NCI-H82 (cell line): ENCODE results near the gene SGMS1.
"Not testable (repeated sequence)": the region's sequence is repeated elsewhere in the genome, so short reads cannot be mapped to it uniquely, and the experiment has no call there.

Experiments used
- DNase-seq: peaks from one replicate; lab custom pipeline; 2025; lab: John Stamatoyannopoulos, UW

Gene SGMS1

DNA sequence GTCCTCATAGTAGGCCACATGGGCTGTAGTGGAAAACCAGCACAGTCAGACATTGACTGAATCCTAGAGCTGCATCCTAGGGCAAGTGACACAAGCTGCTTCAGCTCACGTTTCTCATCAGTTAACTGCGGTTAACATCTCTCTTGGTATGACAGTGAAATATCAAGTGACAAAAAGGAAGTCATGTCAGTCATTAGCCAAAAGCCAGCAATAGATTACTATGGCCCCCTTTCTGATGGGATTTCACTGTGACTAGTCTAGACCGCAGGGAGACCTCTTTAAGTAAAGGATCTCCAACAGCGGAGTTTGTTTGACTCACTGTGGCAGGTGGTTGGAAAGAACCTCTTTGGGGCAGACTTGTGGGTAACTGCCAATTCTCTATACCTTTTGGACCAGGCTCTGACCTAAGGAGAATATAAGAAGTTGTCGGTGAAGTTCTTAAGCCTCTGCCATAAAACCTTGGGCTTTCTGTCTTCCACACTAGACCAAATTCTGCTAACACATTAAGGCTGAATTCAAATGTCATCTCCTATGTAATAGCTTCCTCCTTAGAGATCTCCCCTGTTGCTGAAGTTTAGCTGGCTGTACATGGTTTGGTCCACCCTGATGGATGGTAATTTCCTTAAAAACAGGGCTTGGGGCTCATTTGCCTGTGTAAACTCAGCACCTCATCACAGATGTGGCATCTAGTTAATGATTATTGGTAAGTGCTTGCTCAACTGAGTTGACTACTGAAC is 115.3 kb downstream of the SGMS1 start:
- no peak for DNase-seq

DNA sequence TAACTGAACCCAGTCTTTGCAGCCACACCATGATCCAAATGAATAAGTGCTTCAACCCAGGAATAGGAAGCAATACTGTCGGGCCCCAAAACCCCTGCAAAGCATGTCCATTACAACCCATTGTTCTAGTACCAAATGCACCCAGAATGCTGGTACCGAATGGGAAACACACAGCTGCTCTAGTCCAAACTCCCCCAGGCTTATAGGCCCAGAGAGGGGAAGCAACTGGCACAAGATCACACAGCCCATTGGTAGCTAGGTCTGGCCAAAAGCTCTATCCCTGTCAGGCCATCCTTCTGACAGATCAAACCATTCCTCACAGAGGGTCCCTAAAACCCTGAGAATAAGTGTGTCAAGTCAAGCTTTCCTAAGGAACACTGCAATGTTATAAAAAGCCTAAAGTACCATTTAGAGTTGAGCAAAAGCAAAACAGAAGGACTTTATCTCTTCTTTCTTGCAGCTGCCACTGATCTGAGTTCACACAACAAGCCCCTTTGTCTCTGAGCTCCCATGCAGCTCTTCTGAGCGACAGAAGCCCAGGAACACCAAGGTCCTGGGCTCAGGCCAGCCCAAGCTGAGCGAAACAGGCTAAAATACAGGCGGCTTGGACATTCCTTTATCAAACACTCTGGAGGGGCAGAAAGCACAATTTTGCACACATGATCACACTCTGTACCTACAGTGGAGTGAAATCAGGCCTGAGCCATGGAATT is 116.7 kb downstream of the SGMS1 start:
- DNase-seq = no peak

DNA sequence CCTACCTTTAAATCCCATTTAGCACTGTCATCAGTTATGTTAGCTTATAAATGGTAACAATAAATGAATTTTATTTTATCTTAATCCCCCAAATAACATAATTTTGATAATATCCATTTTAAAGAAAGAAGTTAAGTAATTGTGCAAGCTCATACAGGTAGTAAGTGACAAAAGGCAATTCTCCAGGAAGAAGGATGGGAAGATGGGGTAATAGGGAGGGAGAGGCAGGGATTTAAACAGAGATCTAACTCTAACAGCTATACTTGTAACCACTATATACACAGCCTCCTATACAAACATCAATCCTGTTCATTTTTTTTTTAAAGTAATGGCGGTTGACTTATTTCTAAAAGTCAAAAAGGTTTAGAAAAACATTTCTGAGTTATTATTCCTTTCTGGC is 119.4 kb downstream of the SGMS1 start:
- no peak for DNase-seq

DNA sequence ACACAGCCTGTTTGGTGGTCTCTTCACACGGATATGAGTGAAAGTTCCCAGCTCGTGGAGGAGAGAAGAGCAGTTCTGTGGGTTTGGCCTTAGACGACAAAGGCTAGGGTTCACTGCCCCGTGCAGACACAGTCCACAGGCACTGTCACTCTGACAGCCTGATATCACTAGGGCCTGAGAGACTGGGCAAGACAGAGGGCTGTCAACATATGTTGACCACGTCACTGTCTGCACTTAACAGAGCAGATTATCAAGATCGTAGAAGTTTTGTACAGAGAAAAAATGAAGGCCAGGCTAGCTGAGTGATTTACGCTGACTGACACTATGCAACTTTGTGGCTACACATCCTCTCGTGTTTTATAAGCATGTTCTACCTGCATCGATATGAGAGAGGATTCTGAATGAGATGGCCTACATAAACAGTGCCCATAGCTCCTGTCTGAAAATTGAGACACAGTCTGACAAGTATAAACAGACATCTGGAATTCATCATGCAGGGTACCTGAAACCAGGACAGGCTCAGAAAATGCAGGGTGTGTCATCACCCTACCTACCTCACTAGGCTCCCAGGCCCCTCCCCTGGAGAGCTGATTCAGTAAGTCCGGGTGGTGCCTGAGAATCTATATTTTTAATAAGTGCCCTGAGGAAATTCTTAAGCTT is 120.0 kb downstream of the SGMS1 start:
- DNase-seq = no peak

GRCh38 chr10:50503156-50503555 is 120.6 kb downstream of the SGMS1 start:
- DNase-seq = not testable (repeated sequence)

DNA sequence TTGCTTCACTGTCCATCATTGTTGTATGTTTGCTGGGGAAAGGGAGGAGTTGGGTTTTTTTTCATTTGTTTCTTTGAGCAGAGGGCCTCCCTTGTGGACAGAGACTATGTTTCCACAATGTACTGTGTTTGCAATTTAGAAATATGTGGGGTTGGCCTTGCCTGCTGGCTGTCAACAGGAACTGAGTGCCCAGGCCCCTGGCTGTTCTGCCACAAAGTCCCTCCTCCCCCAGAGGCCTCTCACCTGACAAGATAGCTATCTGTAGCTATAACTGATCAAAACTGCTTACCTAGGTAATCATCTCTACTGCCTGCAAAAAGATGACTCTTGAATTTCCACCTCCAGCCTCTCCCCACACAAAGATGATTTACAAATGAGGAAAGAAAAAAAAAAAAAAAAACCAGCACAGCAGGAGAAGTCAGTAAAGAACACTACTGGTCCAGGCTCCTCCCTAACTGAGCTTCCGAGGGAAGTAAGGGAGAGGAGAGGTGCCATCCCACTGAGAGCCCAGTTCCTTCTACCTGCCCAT is 121.8 kb downstream of the SGMS1 start:
- DNase-seq = no peak

- DNase-seq = no peak
These were observed 122.3 kb downstream of the SGMS1 start for GRCh38 chr10:50501478-50501877.

DNA sequence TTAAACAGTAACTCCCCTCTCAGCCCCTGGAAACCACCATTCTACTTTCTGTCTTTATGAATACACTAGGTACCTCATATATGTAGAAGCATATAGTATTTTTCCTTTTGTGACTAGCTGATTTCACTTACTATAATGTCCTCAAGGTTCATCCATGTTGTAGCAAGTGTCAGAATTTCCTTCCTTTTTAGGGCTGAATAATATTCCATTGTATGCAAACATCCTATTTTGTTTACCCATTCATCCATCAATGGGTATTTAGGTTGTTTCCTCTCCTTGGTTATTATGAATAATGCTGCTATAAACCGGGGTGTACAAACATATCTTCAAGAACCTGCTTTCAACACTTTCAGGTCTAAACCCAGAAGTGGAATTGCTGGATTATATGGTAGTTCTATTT is 125.3 kb downstream of the SGMS1 start:
- DNase-seq = no peak

DNA sequence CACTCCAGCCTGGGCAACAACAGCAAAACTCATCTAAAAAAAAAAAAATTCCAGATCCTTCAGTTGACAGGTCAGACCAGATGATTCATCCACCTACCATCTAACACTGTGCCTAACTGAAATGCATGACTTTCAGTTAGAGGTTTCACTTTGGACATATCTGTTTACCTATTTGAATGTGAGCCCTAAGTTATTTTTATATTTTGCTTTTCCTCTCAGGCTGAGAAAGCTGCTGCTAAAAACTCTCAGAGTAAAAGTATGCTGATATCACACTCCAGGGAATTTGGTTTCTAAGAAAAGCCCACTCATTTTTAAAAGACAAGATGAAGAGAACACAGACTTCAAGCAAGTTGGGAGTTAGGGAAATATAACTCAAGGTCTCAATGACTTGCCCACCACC is 126.0 kb downstream of the SGMS1 start:
- no peak for DNase-seq

DNA sequence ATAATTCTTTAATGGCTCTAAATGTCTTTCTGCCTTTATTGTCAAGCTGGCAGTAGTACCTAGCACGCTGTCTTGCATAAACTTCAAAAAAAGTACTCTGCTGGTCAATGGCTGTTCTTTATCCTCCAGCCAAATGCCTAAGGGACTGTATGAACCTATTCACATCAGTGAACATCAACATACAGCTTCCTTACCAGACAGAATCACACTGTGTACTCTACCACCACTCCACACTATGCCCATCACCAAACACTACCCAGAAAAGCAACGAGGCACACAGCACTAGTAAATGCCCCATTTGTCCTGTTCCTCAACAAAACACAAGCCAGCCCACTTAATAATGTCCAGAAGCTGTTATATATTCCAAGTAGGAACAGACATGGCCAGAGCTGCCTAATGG is 127.5 kb downstream of the SGMS1 start:
- DNase-seq = no peak

- no peak for DNase-seq
These were observed 133.5 kb downstream of the SGMS1 start for GRCh38 chr10:50490241-50490640.

DNA sequence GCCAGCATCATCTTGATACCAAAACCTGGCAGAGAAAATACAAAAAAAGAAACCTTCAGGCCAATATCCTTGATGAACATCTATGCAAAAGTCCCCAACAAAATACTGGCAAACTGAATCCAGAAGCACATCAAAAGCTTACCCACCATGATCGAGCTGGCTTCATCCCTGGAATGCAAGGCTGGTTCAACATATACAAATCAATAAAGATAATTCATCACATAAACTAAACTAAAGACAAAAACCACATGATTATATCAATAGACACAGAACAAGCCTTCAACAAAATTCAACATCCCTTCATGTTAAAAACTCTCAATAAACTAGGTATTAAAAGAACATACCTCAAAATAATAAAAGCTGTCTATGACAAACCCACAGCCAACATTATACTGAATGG is 139.2 kb downstream of the SGMS1 start:
- not testable (repeated sequence) for DNase-seq

- DNase-seq = no peak
These were observed 143.4 kb downstream of the SGMS1 start for GRCh38 chr10:50480054-50481007.

GRCh38 chr10:50477287-50478203 is 146.2 kb downstream of the SGMS1 start:
- DNase-seq = no peak

- no peak for DNase-seq
These were observed 150.0 kb downstream of the SGMS1 start for GRCh38 chr10:50473756-50474155.

- peak; percentile 28 for DNase-seq
These were observed 150.8 kb downstream of the SGMS1 start for GRCh38 chr10:50472914-50473313.

DNA sequence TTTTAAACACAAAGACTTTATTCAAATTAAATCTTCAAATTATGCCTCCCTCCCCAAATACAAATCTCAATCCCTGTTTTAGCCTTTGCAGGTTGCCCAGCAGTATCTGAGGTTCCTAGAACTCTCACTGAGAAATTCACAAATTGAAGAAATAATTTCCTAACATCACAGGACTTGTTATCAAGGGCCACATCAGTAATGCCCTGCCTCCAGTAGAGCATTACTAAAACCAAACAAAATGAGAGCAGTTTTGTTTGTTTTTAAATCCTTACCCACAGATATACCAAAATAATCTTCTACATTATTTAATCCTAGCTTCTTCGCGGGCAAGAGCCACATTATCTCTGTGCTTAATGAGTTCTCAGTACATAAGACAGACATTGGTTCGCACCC is 152.2 kb downstream of the SGMS1 start:
- no peak for DNase-seq

- DNase-seq = no peak
These were observed 152.8 kb downstream of the SGMS1 start for GRCh38 chr10:50470798-50471582.

DNA sequence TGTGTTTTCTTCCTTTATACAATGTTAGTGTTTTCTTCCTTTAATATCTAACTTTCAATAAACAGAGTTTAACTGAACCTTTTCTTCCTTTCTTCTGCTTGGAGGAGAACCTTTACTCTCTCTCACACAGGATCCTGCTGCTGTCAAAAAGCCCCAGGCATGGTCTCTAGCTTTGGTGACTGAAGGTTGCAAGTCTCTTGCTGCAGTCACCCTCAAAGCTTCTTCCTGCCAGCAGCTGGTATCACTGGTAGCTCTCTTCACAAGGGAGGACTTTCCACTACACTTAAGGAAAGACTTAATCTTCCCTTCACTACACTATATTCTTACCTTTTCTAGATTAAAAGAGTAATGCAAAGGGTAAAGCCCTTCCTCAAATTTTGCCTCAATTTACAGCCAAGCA is 153.4 kb downstream of the SGMS1 start:
- no peak for DNase-seq

GRCh38 chr10:50469778-50470193 is 154.0 kb downstream of the SGMS1 start:
- no peak for DNase-seq
